Activated T-cell treated with anti-CD3 and anti-CD28 coated beads for 48 hours (primary cell): ENCODE data around the gene MRPS2.
"Not testable (repeated sequence)": the region's sequence is repeated elsewhere in the genome, so short reads cannot be mapped to it uniquely, and the experiment has no call there.

ENCODE experiments used
- DNase-seq: peaks from one replicate; pipeline ENCODE4 v3.0.0-alpha.2; 2020; ENCODE audit warnings: low read depth

The MRPS2 gene

DNA sequence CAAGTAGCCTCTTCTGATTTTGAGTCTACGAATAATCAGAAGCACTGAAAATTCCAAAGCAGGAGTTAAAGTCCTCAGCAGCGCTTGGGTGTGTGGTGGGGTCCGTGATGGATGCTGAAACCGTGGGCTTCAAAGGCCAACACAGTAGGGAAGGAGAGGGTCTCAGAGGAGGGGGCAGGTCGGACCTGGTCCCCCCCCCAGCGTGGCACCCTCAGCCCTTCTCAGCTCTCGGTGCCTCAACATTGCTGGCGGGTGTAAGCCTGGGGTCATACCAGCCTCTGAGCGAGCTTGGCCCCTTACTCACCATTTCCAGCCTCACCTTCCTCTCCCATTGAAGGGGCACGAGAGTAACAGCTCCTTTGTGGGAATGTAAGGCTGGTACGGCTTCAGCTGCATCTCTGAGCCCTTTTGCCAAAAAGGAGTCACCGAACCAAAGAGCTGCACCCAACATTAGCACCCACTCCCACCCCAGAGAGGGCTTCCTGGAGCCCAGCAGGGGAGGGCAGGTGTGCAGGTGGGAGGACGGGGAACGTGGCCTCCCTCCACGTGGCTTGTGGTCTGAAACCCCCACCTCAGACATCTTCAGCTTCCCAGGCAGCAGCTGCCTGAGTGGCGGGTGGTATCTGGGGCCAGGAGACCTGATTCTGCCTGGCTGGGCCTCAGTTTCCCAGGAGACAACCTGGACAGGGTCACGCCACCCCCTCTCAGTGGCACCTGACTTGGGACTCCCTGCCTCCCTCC lies 14.0 kb downstream of the MRPS2 start:
- DNase-seq, result no peak

DNA sequence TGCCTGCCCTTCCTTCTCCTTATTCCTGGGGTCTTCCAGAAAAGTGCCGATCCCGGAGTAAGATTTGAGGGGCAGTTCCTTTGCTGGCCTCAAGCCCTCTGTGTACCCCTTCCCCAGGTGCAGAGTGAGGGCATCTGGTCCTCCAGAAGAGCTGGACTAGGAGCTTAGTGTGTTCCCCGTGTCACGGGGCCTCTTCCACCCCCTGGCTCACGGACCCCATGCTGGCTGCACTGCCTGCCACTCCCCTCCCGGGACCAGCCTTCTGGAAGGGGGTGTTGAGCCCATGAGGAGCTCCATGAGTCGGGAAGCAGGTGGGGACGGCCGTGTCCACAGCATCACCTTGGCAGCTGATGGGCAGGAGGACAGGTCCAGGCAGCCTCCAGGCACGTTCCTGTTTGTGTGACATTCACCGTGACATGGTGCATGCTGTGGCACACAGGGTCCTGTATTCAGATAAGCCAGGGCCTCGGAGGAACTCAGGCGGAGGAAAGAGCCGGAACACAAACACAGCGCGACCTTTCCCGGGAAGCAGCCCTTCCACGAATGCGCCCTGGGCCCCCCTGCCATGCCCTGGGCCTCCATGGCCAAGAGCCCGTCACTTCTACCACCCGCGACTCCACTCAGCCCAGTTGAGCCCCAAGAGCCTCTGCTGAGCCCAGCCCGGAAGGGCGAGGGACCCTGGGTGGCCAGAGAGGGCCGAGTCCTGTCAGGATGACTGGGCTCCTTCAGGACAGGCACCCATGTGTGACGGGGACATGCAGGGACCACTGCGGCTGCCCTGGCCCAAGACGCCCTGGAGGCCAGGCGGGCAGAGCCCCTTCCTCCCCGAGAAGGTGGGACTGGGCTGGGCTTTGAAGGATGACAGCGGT lies 14.8 kb downstream of the MRPS2 start:
- DNase-seq, result no peak

DNA sequence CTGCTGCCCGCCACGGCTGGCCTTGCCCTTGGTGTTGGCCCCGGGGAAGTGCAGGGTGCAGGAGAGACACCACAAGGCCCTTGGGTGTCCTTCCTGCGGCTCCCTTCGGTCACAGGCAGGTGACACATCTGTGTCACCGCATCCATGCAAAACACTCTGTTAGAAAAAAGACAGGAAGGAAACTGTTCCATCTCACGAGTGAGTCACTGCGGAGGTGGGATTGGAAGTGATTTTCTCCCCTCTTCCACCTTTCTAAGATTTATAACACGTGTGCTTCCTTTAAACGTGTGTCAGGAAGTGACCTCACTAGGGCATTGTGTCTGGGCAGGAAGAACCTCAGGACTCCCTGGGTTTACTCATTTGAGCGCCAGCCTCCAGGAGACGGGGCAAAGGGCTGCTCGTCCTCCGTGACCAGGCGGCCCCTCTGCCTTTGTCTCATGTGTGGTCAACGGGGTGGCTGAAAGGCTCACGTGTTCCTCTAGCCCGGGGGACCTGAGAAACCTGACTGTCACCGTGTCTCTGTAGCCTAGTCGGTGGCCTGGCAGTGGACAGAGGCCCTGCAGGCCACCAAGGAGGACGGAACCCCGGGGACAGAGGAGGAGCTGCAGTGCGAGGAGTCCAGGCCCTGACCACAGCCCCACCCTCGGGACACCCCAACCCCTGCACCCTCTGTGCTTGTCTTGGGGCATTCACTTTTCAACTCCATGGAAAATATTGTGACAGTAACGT lies 15.8 kb downstream of the MRPS2 start:
- DNase-seq, result no peak

DNA sequence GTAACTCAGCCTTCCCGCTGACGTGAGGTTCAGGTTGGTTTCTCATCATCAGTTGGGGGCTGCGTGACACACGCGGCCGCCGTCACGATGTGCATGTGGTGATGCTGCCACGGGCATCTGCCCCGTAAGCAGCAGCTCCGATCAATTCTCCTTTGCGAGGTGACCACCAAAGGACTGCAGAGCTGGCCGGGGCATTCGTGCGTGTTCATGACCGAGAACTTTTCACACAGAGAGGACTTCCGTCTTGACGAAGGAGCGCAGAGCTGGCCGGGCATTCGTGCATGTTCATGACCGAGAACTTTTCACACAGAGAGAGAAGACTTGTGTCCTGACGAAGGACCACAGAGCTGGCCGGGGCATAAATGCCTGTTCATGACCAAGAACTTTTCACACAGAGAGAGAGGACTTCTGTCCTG lies 16.9 kb downstream of the MRPS2 start:
- DNase-seq, result no peak

DNA sequence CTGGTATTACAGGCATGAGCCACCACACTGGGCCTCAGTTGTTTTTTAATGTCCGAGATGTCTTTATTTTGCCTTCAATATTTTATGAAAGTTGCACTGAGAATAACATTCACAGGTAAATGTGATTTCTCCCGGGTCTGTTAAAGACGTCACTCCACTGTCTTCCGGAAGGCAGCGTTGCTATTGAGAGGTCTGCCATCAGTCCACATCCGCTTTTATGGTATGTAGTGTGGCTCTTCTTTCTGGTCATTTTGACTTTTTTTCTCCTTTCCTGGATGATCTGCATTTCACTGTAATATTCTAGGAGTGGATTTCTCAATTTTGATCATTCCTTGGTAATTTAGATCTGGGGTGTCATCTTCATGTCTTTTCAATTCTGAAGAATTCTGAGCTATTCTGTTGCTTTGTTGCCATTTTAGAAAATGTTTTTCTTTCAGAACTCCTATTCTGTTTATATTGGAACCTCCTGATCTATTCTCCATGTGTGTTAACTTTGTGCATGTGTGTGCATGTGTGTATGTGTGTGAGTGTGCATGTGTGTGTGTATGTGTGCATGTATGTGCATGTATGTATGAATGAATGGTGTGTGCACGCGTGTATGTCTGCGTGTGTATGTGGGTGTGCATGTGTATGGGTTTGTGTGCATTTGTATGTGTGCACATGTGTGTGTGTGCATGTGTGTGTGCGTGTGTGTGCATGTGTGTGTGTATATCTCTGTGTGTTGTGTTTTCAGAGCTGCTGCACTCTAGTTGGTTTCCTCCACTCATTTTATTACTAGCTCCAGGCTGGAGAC lies 18.9 kb downstream of the MRPS2 start:
- no peak for DNase-seq

DNA sequence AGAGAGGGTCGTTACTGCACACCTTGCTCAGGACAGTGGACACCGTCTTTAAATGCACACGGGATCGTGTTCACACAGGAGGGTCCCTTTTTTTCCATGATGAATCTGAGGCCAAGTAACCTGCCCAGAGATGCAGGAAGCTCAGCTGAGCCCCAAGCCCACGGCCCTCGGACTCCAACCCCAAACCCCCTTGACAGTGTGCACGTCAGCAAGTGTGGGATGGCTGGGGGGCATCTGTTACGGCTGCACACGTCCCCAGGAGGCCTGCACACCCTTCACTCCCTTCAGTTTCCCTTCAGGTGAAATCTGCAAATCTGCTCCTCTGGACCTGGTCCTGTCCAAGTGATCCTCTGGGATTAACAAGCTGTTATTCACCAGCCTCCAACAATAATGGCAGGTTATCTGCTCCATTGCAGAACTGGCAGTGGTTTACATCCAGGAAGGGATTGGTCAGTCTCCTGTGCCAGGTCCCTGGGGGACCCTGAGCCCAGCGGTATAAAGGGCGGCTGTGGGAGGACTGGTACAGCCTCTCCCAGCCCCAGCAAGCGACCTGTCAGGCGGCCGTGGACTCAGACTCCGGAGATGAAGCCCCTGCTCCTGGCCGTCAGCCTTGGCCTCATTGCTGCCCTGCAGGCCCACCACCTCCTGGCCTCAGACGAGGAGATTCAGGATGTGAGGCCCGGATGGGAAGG lies 20.6 kb downstream of the MRPS2 start, which contains the start of gene LCN1:
Gene LCN1, plus strand, starts transcription at position 525 of the 692 bp plus-strand sequence. Its CDS starts 58 bp downstream, at position 583.
- no peak for DNase-seq

DNA sequence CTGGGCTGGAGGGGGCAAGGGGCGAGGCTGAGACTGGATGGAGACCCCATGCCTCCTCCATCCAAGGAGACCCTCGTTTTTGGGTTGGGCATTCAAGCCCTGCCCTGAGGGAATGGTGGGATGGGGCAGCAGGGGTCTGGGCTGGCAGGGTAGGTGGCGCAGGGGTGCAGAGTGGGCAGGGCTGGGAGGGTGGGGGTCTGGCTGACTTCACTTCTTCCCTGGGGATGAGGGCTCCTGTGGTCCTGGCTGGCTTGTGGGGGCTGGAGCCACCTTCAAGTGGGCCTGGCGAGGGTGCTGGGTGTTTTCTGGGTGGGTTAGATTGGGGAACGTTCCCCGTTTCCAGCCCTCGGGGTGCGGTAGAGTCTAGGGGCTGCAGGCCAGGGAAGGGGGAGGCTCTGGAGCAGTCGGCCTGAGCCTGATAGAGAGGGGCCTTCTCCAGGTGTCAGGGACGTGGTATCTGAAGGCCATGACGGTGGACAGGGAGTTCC lies 21.2 kb downstream of the MRPS2 start:
- DNase-seq, result no peak

DNA sequence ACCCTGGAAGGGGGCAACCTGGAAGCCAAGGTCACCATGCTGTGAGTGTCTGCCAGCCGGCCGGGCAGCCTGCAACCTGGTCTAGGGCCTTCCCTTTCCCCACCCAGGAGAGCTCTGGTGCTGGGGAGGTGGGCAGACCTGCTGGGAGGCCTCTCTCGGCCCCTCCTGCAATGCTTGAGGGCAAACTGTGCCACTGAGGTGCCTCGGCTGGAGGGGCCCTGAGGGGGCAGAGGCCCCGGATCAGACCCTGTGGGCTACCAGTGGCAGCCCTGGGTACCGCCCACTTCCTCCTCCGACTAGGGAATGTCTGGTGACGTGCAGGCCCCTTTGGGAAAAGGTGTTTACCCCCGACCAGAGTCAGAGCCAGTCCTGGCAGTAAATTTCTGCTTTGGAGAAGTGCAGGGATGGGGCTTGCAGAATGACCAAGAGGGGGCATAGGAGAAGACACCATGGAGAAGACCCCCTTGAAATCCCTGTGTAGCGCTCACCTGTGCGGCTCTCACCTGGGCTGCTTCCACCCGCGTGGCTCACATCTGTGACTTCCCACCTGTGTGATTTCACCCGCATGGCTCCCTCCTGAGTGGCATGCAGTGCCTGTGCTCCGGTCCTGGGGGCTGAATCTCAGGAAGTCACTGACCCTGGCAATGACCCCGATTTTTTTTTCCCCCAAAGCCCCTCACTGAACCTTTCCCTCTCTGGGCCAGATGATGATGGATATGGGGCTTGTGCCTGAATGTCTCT lies 21.8 kb downstream of the MRPS2 start:
- DNase-seq, result no peak

DNA sequence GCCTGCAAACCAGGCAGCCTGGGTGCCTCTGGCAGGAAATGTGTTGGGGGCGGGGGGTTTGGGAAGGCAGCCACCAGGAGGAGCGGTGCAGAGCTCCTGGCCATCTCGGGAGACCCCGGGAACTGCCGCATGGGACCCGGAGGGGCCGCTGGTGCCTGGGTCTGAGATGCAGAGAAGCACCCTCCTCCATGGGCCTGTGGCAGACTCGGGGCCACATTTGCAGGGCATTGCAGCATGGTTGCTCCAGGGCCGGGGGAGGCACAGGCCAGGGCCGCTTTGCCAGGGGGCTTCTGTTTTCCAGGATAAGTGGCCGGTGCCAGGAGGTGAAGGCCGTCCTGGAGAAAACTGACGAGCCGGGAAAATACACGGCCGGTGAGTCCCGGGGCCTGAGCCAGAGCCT lies 22.4 kb downstream of the MRPS2 start:
- DNase-seq, result no peak

DNA sequence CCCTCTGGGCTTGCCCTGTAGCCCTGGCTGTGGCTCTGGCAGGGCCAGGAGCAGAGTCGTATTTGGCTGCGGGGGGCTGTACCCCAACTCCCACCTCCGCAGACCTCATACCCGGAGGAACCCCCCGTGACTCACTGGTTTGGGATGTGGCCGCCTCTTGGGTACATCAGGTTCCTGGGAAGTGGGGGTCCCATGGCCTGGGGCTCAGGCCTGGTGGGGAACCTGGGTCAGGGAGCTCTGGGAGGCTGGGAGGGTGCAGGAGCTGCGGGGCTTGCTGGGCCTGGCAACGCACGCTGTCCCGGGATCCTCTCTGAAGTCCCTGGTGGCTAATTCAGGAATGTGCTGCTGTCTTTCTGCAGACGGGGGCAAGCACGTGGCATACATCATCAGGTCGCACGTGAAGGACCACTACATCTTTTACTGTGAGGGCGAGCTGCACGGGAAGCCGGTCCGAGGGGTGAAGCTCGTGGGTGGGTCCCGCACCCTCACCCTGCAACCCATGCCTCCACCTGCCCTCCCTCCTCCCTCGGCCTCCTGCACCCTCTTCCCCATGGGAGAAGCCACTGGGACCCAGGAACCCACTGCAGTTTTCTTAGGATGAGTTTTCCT lies 23.1 kb downstream of the MRPS2 start:
- DNase-seq, result no peak

DNA sequence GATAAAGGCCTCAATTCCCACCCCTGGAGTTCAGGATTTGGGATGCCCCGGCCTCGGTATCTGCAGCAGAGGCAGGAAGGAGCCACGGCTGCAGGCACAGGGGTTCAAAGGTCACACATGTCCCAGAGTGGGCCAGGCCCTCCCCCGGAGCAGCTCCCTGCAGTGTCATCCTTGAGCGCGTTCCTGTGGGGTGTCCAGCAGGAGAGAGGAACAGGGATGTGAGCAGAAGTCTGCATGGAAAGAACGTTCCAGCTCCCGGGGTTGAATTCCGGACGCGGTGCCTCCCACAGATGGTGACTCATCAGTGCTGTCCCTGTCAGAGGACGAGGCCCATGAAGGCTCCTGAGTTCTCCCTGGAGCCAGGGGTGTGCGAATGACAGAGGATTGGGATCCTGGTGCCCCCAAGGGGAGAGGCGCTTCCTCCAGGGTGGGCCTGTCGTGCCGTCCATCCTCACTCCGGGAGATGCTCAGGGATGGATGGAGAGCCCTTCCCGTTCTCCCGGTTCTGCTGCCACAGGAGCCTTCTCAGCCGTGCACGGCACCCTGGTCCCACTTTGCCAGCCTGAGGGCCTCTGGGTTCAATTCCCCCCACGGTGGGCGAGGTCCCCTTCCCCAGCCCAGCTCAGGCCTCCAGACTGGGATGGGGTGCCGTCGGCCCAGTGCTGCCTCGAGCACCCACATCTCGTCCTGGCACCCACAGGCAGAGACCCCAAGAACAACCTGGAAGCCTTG lies 23.8 kb downstream of the MRPS2 start:
- DNase-seq, result no peak

DNA sequence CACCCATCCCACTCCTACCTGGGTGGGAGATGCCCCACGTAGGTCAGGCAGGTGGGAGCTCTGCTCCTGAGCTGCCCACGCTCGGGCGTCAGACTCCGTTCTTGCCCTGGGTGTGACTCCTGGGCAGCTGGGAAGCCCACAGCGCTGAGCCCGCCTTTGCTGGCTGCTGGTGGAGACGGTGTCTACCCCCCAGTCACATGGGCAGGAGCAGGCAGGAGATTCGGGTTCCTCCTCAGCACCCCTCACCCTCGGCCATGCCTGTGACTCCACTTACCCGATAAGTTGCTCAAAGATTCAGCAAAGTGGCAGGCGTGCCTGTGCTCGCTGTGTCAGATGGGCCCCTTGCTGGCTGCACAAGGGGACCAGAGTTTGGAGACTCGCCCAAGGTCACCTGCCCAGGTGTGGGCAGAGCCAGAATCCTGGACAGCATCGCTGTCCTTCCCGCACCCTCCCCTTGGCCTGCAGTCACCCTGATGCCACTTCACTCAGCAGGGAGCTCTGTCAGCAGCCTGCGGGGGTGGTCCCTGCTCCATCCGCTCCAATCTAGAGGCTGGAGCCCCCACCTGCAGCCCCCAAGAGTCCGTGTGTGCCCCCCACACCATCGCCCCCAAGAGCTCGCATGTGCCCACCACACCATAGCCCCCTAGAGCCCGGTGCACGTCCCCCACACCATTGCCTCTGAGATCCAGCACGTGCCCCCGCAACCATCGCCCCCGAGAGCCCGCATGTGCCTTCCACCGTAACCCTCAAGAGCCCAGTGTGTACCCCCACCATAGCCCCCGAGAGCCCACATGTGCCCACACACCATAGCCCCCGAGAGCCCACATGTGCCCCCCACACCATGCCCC lies 25.0 kb downstream of the MRPS2 start:
- no peak for DNase-seq

DNA sequence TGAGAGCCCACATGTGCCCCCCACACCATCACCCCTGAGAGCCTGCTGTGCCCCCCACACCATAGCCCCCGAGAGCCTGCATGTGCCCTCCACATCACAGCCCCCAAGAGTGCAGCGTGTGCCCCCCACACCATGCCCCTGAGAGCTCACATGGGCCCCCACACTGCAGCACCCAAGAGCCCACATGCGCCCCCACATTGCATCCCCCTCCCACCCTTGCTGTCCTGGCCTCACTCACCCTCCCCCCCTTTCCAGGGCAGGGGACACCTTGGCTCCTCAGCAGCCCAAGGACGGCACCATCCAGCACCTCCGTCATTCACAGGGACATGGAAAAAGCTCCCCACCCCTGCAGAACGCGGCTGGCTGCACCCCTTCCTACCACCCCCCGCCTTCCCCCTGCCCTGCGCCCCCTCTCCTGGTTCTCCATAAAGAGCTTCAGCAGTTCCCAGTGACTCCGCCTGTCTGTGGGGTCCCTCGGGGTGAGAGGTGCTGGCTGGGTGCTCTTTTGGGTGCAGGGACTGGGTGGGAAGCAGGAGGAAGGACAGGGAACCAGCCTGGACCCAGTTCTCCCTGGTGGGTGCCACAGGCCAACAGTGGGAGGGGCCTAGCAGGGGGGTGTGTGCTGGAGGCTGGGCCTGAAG lies 25.7 kb downstream of the MRPS2 start:
- no peak for DNase-seq

DNA sequence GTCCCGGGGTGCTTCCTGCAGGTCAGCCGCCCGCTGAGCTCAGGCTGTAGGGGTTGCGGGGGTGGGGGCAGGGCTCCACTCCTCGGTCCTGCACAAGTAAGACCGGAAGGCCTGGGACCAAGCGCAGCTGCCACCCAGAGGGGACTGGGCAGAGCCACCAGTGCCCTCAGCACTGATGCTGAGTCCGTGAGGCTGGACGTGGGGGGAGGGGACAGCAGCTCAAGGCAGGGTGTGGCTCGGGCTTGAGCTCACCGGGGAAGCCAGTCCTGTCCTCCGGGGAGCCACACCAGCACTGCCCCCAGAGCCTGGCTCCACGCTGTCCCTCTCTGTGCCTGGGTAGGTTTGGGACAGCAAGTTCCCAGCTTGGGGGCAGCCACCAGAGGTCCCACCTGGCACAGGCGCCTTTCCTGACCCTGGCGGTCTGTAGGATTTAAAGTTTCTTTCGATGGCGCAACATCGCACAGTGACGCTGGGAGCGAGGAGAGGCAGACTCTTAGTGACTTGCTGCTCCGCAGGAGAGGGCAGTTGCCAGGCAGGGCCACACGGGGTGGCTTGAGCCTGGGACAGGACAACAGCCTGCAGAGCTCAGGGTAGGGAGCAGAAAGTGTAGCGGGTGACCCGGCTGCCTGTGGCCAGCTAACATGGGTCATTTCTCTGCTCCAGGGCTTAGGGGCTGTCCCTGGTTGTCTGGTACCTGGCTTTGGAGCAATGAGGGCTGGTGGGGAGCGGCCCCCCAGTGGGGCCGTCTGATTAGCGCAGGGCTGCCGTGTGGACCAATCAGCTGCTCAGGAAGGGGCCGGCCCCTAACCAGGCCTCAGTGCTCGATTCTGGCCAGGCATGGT lies 26.5 kb downstream of the MRPS2 start:
- DNase-seq, result no peak

DNA sequence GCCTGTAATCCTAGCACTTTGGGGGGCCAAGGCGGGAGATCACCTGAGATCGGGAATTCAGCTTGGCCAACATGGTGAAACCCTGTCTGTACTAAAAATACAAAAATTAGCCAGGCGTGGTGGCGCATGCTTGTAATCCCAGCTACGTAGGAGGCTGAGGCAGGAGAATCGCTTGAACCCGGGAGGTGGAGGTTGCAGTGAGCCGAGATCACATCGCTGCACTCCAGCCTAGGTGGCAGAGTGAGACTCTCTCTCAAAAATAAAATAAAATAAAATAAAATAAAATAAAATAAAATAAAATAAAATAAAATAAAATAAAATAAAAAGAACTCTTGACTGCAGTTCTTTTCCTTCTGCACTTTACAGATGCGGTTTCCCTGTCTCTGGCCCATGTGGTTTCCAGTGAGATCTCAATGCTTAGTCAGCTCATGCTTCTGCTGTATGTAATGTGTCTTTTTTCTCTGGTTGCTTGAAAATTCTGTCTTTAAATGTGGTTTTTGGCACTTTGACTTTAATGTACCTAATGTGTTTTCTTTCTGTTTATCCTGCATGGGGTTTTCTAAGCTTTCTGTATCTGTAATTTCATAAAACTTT lies 28.5 kb downstream of the MRPS2 start:
- DNase-seq, result not testable (repeated sequence)

DNA sequence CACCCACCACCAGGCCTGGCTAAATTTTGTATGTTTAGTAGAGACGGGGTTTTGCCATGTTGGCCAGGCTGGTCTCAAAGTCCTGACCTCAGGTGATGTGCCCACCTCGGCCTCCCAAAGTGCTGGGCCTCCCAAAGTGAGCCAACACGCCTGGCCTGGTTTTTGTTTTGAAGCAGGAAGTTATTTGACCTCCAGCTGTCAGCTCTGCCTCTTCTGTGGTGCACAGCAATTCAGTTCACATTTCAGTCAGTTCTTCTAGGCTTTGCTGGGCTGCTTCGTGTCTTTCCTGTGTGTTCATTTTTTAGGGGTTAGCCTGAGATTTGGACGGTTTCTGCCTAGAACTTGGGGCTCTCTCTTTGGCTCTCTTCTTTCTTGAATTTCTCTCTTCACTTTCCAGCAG lies 29.7 kb downstream of the MRPS2 start:
- DNase-seq, result no peak
